Renal cortex interstitium (tissue), 11 donors: ENCODE results near the gene SLC22A16. TPM values are rescaled to one million over a fixed set of nuclear protein-coding genes. Genes with fewer than 3 reads are reported as not detected.
"Not testable (repeated sequence)": the region's sequence is repeated elsewhere in the genome, so short reads cannot be mapped to it uniquely, and the experiment has no call there.

Source experiments
- DNase-seq, 11 donors: peaks; one replicate each; pipeline ENCODE4 v3.0.0-alpha.2; 2013; ENCODE audit warnings: low read depth in 9 of 11, low spot score in 4 of 11; ENCODE audit errors: extremely low read depth in 1 of 11
- polyA plus RNA-seq, 3 donors: library from polyadenylated mRNA; unstranded; fragments of 120-200 nt; gene quantifications; one replicate each; pipeline ENCODE4 v1.2.1, GENCODE V29; 2013; ENCODE audit not compliant: insufficient read length in 3 of 3

The SLC22A16 gene
- polyA plus RNA-seq, 3 donors, result 0.33 to 0.93 (median 0.38) TPM

DNA sequence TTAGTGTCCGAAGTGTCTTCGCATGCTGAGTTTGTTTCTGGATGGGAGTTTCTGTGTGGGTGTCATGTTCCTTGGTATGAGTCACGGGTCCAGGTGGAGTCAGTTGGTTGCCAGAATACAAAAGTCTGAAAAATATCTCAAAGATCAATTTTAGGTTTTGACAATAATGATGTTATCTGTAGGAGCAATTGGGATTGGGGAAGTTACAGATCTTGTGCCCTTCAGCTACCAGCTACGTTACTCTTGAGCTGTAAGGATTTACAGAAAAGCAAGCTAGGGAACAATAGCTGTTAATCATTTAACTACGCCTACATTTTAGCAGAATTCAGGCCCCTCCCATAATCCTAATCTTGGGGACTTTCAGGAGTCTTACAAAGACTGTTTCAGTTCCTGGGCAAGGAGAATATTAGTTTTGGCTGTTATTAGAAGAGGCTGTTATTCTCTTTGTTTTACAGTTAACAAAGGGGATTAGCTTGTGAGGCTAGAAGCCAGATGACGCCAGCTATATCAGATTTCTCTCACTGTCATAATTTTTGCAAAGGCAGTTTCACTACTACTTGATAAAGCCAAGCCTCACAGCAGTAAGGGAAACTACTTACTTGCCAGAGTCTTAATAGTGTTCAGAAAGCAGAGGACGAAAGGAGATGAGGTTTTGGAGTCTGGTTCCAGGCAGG, 15.4 kb upstream of the SLC22A16 start:
- DNase-seq, result peak in 9 of 11 donors; percentile 53 to 72 (median 62)

DNA sequence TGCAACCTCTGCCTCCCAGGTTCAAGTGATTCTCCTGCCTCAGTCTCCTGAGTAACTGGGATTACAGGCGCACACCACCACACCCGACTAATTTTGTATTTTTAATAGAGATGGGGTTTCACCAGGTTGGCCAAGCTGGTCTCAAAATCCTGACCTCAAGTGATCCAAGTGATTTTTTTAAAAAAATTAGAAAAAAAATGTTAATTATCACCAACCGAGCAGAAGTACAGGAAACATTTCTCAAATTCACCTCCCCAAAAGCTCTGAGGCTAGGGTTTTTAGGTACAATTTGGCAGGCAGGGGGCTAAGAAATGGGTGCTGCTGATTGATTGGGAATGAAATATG, 14.9 kb upstream of the SLC22A16 start:
- DNase-seq, result no peak

DNA sequence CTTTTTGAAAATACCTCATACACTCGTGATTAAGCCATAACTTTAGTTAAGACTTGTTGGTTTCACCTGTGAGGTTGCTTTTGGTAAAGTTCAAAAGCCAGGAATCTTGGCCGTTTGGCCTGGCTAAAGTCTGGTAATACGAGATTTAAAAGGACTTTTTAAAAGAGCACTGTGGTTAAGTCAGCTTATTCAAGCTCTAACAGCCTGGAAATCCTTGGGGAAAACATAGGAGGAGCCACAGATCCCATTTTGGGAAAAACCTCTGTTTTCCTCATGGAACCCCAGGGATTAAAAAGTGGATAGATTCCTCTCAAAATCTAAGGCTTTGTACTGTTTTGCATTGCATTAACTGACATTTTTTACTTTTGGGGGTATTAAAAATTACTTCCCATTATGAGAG, 13.7 kb upstream of the SLC22A16 start:
- DNase-seq, result no peak

DNA sequence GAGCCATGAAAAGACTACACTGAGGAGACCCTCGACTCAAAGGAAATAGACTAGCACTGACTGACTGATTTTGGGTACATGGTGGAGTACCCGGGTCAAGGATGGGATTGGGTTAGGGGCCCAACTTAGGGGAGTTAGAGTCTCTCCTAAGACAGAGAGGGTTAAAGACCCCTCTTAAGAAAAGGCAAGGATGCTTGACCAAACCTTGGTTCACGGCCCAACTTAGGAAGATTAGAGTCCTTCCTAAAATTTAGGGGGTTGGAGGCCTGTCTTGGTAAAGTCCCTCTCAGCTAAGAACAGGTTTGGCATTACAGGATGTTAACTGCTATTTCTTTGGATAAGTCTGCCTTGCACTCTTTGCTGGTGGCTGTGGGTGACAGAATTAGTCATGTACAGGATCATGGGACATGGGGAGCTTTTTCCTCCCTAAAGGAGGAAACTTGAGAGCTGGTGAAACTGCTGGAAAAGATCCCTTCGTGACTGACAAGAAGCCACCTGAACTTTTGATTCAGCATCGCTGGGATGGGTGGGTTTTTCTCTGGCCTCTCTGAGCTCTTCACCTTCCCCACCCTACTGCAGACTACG, 12.3 kb upstream of the SLC22A16 start:
- no peak for DNase-seq

DNA sequence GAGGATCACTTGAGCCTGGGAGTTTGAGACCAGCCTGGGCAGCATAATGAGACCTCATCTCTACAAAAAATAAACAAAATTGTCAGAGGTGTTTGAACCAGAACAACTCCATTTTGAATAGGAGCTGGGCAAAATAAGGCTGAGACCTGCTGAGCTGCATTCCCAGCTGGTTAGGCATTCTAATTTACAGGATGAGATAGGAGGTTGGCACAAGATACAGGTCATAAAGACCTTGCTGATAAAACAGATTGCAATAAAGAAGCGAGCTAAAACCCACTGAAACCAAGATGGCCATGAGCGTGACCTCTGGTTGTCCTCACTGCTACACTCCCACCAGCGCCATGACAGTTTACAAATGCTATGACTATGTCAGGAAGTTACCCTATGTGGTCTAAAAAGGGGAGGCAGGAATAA, 11.6 kb upstream of the SLC22A16 start:
- DNase-seq, result not testable (repeated sequence)

DNA sequence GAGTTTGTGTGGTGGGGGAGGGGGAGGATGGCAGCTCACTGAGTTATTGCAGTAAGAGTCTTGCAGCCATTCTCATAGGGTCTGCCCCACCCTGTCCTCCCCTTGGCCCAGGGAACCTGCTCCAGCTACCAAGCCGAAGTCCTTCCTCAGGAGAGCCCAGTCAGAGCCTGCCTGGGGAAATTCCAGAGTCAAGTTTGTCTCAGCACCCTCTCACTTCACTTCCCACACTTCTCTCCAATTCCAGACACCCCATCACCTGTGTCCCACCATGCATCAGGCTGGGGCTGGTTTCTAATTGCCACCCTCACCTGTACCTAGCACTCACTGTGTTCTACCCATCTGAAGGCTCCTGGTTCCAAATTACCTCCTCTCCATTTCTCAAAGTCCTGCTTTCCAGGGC, 10.3 kb upstream of the SLC22A16 start:
- DNase-seq, result no peak

DNA sequence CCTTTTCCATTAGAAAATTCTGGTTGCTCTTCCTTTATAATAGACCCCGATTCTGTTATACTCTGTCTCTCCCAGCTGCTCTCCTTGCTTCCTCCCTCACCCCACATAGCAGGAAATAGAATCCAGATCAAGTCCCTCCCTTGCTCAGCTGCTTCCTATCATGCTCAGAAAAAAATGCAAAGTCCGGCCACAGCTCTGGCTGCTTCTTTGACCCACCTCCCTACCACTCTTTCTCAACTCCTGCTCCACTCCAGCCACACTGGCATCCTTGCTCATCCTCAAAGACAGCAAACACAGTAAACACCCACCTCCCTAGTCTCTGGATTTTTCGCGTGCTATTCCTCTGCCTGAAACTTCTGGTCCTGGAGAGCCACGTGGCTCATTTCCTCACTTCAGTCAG, 9.1 kb upstream of the SLC22A16 start:
- no peak for DNase-seq

DNA sequence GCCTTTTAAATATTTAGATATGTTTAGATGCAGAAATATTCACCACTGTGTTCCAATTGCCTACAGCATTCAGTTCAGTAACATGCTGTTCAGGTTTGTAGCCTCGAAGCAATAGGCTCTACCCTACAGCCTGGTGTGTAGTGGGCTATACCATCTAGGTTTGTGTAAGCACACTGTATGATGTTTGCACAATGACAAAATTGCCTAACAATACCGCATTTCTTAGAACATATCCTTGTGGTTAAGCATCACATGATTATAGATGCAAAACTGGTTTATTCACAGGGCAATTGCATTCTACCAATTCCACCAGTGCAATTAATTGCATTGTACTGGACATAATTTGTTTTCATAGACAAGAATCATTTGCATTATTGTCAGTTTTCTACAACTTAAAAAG, 7.9 kb upstream of the SLC22A16 start:
- no peak for DNase-seq

DNA sequence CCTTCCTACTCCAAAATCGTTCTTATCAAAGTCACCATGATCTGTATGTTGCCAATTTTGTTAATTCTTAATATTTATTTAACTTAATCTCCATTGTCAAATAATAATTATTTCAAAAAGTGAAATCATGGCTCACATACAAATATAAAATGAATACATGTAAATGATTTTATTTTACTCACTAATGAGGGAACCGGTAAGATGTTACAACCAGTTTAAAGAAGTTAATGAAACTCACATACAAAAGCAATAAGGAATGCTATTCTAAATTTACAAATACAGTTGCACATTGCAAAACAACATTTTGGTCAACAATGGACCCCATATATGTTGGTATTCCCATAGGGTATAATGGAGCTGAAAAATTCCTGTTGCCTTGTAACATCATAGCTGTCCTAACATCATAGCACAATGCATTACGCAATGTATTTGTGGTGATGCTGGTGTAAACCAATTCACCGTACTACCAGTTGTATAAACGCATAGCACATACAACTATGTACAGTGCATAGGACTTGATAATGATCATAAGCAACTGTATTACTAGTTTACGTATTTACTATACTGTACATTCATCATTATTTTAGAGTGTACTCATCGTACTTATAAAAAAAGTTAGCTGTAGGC, 6.5 kb upstream of the SLC22A16 start:
- no peak for DNase-seq

DNA sequence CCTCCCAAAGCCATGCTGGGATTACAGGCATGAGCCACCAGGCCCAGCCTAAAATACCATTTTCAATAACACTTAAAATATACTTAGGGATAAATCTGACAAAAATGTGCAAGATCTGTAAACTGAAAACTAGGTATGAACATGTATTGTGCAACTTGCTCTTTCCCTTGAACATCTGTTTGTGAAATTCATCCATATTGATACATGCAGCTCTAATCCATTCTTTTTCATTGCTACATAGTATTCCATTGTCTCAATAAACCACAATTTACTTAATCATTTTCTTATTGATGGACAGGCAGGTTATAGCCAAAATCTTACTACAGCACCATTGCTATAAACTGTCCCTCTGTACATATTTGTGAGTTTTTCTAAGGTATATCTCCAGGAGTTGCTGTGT, 4.7 kb upstream of the SLC22A16 start:
- no peak for DNase-seq

DNA sequence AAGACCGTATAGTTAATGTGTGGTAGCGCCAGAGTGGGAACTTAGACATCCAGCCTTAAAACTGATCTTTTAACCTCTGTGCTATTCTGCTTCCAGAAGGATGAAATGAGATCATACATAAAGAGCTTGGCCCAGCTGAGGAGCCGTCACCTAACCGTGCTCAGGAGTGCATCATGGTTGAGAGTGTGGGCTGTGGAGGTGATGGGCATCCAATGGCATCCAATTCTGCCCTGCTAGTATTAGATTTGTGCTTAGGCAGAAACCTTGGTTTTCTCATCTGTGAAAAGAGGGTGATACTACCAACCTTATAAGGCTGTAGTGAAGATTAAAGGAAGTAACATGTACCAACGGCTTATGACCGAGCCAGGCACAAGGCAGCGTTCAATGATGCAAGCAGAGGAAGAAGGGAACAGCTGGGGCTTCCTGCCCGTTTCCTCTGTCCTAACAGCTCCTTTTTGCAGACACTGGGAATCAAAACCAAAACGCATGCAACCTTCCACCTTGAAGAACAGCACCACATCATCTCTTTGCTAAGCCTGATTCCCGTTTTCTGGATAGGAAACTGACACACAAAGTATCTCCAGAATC, 1.3 kb downstream of the SLC22A16 start:
- DNase-seq, result no peak

DNA sequence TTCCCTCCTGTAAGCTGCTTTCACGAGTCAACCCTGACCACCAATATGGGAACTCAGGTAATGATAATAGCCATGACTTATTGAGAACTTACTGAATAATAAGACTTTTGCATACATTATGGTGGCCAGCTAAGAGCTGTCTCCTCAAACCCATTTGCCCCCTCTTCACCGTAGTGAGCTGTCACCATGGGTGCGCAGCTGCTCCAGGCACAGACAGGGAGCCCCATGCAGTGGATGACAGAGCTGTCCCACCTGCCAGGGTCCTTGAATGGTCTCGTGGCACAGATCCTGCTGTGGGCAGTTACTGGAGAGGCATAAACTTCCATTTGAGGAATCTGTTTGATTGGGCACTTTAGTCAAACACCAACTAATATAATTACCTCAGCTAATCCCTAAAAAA, 1.9 kb downstream of the SLC22A16 start:
- no peak for DNase-seq

DNA sequence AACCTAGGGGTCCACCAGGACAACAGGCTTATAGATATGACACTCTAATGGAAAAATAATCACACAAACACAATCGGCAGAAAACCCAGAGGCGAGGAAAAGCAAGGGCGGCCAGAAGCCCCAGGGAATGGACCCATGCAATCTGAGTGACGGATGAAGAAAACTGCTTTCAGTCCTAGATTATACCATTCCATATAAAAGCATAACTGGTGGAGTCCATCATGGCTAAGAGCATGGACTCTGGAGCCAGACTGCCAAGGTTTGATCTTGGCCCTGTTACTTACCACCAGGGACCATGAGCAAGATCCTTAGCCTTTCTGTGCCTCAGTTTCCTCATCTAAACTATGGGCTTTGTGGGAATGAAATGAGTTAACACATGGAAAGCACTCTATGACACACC, 3.7 kb downstream of the SLC22A16 start:
- no peak for DNase-seq

DNA sequence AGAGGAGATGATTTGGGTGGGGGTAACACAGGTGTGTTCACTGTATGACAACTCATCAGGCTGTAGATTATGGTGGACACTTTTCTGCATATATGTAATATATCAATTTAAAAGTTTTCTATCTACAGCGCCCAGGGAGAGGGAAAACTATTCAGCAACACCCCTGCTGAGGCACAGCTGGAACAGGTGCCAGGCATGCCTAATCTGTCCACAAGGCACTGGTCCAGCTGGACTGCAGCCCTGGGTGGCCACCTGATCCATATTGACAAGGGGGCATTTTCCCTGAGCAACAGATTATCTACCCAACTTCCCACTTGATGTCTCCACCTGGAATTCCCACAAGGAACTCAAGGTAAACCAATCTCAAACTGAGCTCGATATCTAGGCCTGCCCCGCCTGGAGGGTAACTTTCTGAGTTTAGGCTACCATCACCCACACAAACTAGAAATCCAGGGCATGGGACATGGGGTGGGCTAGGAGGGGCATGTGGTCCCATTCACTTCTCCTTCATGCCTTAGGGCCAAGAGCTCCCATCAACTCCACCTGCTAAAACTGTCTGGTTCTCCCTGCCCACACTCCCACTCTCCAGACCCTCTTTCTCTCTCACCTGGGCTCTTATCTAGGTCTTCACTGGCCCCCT, 4.6 kb downstream of the SLC22A16 start:
- no peak for DNase-seq

DNA sequence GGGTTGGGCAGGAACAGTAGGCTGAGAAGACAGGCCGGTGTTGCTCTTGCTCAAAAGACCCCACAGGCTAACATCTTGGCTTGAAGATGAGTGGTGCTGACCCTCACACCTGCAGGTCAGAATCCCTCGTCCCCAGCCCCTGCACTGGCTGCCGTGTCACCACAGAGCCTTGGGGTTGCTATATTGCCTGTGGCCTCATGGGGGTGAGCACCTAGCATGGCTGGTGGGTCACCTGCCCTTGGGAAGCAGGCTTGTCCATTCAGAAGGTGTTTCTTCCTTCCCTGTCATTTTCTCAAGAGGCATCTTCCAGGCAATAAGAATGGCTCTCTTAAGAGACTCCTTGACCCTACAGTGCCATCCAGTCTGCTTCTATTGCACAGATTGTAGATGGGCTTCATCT, 7.7 kb downstream of the SLC22A16 start:
- no peak for DNase-seq

DNA sequence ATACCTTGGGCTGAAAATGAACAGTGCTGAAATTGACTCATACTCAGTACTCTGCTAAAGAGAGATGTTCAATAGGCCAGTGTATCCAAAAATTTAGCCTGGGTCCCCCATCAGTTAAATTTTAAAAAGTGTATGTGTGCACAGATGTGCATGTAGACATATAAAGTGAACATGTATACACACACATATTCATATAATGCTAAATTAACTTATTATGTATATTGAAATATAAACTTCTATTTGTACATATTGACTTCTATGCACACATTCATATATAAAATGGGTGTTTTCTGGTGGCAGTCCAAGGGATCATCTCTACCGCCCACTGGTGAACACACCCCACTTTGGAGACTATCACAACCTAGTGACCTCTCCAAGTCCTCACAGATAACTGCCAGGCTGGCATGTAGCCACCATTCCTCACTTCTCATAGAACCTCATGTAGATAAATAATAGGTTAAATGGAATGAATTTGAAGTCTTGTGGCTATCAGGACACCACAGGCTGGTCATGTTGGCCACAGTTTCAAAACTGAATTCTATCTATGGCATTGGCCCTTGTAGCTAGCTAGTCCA, 8.8 kb downstream of the SLC22A16 start:
- no peak for DNase-seq

DNA sequence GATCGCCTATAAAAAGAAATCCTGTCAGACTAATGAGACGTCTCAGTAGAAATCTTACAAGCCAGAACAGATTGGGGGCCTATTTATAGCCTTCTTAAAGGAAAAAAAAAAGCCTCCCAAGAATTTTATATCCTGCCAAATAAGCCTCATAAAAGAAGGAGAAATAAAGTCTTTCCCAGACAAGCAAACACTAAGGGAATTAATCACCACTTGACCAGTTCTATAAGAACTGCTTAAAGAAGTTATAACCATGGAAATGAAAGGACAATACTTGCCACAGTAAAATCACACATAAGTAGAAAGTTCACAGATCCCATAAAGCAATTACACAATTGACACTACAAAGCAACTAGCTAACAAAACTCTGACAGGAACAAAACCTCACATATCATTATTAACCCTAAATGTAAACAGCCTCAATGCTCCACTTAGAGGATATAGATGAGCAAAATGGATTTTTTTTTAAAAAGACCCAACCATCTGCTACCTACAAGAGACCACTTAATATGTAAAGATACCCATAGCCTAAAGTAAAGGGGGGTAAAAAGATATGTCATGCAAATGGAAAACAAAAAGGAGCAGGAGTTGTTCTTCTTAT, 13.4 kb downstream of the SLC22A16 start:
- DNase-seq, result no peak

DNA sequence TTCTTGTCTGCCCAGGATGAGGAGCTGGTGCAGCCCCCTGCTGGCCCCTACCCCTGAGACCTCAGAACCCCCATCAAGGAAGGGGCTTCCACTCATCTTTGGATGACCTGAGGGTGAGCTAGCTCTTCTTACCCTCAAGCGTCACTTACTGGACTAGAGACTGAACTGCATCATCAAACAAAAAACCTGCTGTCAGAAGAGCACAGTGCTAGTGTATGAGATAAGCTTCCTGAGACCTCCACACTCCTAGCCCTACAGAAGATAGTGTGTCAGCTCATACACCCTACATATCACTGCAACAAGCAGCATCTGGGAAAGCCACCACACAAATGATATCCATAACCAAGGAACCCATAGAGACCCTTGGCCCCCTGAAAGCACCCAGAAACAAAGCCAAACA, 15.0 kb downstream of the SLC22A16 start:
- no peak for DNase-seq

DNA sequence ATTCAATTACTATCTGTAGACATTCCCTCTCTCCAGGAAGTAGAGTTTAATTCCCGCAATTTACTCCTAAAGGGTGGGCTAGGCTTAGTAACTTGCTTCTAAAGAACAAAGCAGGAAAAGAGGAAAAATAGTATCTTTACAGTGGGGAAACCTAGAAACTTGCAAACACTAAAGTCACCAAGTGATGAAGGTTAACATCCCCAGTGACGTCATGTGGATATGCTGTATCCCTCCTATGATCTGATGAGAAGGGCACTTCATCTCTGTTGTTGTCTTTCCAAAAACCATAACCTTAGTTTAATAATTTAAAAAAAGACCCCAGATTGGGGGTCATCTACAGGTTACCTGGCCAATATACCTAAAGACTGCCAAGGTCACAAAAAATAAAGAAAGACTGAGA, 17.3 kb downstream of the SLC22A16 start:
- DNase-seq, result no peak
